Fibroblast of lung (primary cell): Measurements from ENCODE around the gene PCDHA8.

Experiments used
- CTCF ChIP-seq, 2 donors: IDR thresholded peaks in 1 of 2; conservative IDR thresholded peaks in 1 of 2; 1 replicate in 1 of 2; 2 replicates in 1 of 2; pipeline ENCODE4 v1.5.1; 2011 to 2012; ENCODE audit warnings: low read length in 2 of 2, control low read depth in 1 of 2, inconsistent platforms in 1 of 2, low read depth in 1 of 2, mild to moderate bottlenecking in 1 of 2
- EZH2 ChIP-seq: IDR thresholded peaks from 2 replicates; pipeline ENCODE4 v1.5.1; 2012; ENCODE audit warnings: low read length, control low read depth, mild to moderate bottlenecking; ENCODE audit errors: missing control alignments

DNA sequence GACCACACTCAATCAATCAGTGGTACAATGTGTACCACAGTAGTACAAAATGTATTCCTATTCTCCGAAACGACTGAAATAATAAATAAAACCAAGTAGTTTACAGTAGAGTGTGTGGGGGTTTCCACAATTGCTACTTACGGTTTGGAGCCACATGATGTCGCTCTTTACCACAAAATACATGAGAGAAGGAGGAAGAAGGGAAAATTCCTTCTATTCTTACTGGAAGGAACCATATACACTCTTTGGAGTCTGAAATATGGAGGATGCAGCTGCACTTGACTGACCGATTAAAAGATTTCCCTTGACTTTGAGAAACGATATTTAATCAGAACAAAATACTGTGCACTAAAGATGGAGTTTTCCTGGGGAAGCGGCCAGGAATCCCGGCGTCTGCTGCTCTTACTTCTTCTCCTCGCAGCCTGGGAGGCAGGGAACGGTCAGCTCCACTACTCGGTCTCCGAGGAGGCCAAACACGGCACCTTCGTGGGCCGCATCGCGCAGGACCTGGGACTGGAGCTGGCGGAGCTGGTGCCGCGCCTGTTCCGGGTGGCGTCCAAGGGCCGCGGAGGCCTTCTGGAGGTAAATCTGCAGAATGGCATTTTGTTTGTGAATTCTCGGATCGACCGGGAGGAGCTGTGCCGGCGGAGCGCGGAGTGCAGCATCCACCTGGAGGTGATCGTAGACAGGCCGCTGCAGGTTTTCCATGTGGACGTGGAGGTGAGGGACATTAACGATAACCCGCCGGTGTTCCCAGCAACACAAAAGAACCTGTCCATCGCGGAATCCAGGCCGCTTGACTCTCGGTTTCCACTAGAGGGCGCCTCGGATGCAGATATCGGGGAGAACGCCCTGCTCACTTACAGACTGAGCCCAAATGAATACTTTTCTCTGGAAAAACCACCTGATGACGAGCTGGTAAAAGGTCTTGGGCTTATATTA is 33.9 kb upstream of the PCDHA8 start, which contains the start of gene PCDHA4:
- TF ChIP-seq EZH2 (no peak), CTCF (conservative IDR thresholded peaks at IDR 0.05 in 1 of 2, IDR thresholded peaks at IDR 0.05 in 1 of 2; ENCODE audit: low read depth in 1 of 2, low read length in 2 of 2) (peak; percentile 2 to 30)
